Activated gamma-delta T cell (primary cell): ENCODE results near the gene SLC25A43.

ENCODE experiments used
- DNase-seq: peaks from one replicate; lab custom pipeline; 2025; lab: John Stamatoyannopoulos, UW

Gene SLC25A43

DNA sequence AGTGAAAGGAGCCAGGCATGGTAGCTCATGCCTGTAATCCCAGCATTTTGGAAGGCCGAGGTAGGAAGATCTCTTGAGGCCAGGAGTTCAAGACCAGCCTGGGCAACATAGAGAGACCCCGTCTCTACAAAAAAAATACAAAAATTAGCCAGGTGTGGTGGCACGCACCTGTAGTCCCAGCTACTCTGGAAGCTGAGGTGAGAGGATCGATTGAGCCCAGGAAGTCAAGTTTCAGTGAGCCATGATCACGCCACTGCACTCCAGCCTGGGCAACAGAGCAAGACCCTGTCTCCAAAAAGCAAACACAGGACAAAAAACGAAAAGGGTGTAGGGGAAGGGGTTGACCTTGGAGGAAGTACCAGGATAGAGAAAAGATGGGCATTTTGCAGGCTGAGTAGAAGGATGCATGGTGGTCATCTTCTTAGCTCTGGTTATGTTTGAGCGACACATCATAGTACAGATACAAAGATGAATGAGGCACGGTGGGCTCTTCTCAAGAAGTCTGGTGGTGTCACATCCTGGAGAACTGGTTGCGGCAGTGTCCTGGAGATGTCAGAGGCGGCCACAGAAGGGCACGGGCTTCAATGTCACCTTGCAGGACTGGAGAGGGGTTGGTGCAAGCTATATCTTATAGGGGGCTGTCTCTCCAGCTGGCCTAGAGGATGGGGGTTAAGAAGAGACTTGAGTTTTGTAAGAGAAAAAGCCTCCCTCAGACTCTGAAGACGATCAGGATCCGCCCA is 101.1 kb downstream of the SLC25A43 start:
- DNase-seq, result no peak

DNA sequence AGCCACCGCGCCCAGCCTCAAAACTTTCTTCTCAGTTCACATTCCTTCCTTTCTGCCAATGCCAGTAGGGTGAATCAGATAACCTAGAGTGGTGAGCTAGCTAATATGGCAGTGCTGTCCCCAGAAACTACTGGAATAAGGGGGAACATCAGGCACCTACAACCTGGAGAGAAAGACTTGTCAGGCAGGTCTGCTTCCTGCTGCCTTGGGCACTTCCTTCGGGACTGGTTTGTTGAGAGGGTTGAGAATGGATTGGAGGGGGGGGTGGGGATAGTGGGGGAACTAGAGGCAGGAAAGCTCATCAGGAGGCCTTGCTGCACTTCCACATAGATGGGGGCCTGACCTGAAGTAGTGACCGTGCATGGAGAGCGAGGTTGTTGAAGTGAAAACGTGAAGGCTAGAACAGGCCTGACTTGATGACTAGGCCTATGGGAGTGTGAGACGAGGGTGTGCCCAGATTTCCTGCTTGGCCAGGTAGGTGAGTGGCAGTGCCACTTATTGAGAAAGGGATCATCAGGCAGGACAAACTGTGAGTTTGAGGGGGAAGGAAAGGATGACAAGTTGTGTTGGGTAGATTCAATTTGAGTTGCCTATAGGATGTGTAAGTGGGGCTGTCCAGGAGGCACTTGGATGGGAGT is 102.5 kb downstream of the SLC25A43 start:
- no peak for DNase-seq

DNA sequence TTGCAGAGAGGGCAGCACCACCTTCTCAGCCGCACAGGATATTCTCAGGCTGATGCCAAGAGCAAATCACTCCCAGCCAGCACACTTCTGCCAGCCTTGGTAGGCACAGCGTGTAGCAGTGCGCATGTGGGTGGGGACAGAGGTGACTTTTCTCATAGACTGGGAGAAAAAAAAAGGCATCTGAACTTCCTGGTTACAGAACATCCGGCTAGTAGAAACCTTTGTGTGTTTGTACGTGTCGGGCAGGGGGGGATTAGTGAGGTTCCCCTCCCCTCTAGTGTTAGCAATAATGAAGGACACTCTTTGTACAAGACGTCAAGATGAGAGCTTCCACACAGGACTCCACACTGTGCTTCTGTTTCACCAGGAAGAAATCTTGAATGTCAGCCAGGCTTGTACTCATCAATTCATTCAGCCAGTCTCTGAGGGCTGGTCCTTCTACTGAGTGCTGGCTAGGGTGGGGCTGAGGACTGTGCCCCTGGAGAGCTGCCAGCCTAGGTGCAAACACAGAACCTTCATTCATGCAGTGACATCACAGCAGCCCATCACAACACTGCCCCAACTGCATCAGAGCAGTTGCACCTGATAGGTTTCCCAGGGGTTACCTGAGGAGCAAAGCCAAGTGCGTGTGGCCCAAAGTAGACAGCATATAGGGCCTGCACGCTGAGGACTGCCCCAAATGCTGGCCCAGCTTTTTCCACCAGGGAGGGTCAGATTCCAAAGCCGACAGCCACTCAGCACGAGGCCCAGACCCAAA is 103.8 kb downstream of the SLC25A43 start:
- no peak for DNase-seq

DNA sequence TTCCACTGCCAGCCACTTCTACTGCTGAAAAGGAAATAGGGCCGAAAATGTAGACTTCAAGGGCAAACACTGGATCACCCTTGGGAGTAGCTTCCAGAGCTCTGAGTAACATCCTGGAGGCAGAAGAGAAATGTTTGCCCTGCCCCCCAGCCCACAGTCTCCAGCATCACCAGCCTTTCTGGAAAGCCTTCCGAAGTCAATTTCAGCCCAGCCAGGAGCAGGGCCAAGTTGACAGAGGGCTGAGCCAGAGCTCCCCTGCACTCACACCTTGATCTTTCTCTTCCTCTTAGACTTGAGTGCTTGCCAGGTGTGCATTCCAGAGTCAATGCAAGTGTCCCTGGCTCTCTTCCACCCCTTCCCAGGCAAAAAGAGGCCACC is 104.3 kb downstream of the SLC25A43 start:
- DNase-seq, result no peak
